ENCODE results near the gene ITGB2. TPM values are rescaled to one million over a fixed set of nuclear protein-coding genes. Genes with fewer than 3 reads are reported as not detected.
A peak's percentile ranks its signal among the peaks of the same experiment; 100 is the strongest.

The ITGB2 gene
- total RNA-seq, 1 experiment from 2014 or later: 38.8 TPM

DNA sequence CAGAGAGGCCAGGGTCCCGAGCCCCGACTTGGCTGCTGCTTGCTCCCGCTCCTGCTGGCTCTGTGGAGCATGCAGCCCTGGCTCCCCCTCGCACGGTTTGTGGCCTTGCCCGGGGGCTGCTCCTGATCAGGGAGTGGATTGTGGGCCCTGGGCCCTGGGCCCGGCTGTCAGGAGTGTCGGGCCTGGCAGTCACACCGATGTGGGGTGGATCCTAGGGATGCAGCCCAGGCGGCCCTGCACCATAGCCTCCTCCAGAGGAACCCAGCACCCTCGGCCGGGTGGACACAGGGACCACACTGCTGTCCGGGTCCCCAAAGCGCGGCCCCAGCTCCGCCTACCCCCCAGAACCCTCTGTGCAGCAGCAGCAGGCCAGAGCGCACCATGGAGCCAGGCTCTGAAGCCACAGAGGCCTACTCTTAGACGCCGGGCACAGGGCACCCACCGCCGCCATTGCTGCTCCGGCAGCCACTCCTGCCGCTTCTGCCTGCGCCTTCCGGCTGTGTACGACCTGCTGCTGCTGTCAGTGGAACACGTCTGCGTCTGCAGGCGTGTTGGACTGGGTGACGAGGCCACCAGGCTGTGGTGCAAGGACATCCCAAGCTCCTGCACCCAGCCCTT is 28.6 kb upstream of the ITGB2 start:
- no peak overlapping the region for H3K4me3 ChIP-seq
- H3K4me1 ChIP-seq: no peaks in the 10 kb centered on the region
- DNase-seq: no peak
- H3K9me3 ChIP-seq (replicated peaks): no peaks in the 10 kb centered on the region
- peaks cover 23% of the 10 kb centered on the region for H3K36me3 ChIP-seq
- H3K27me3 ChIP-seq: no peaks in the 10 kb centered on the region
- no peak overlapping the region for H3K27ac ChIP-seq

DNA sequence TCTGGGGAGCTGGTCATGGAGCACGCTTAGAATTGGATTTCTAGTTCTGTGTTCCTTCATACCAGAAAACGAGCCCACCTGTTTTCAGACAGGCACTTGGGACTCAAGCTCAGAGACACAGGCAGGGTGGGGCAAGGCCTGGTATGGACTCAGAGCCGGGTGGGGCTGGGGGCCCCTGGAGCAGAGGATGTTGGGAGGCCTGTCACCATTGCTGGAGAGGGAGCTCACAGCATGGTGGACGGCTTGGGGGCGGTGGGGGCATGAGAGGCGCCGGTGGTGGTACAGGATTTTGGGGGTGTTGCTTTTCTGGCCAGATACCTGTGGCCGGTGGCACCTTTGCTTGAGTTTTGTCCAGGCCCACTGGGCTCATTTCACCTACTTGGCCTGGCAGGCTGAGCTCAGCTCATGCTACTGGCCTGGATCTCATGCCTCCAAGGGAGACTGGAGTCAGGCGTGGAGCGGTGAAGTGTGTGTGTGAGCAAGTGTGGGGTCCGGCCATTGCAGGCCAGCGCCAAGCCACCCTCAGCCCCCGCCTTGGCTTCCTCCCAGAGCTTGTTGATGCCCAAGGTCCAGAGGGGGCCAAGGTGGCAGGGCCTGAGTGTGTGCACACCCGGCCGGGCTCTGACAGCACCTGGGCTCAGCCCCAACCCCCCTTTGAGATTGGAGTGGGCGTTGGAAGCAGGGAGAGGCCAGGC is 27.9 kb upstream of the ITGB2 start:
- no peak overlapping the region for H3K27ac ChIP-seq
- no peak overlapping the region for H3K4me3 ChIP-seq
- no peaks in the 10 kb centered on the region for H3K27me3 ChIP-seq
- no peaks in the 10 kb centered on the region for H3K4me1 ChIP-seq
- peaks cover 28% of the 10 kb centered on the region for H3K36me3 ChIP-seq
- no peak for DNase-seq
- no peaks in the 10 kb centered on the region for H3K9me3 ChIP-seq (replicated peaks)

DNA sequence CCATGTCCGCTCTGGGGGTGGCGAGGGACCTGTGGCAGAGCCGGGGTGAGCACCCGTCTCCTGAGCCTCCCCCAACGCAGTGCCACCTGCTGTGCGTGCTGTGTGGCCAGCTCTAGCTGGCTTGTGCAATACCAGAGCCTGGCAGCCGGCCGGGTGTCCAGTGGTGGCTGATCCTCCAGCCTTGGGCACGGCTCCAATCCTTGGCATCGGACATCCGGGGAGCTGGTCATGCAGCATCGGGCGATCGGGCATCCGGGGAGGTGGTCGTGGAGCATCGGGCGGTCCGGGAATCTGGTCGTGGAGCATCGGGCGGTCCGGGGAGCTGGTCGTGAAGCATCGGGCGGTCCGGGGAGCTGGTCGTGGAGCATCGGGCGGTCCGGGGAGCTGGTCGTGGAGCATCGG is 27.2 kb upstream of the ITGB2 start:
- Histone ChIP-seq H3K27ac (no peak overlapping the region), H3K36me3 (peaks cover 30% of the 10 kb centered on the region), H3K9me3 (replicated peaks) (no peaks in the 10 kb centered on the region), H3K4me1 (no peaks in the 10 kb centered on the region), H3K27me3 (no peaks in the 10 kb centered on the region), H3K4me3 (no peak overlapping the region)
- no peak for DNase-seq

DNA sequence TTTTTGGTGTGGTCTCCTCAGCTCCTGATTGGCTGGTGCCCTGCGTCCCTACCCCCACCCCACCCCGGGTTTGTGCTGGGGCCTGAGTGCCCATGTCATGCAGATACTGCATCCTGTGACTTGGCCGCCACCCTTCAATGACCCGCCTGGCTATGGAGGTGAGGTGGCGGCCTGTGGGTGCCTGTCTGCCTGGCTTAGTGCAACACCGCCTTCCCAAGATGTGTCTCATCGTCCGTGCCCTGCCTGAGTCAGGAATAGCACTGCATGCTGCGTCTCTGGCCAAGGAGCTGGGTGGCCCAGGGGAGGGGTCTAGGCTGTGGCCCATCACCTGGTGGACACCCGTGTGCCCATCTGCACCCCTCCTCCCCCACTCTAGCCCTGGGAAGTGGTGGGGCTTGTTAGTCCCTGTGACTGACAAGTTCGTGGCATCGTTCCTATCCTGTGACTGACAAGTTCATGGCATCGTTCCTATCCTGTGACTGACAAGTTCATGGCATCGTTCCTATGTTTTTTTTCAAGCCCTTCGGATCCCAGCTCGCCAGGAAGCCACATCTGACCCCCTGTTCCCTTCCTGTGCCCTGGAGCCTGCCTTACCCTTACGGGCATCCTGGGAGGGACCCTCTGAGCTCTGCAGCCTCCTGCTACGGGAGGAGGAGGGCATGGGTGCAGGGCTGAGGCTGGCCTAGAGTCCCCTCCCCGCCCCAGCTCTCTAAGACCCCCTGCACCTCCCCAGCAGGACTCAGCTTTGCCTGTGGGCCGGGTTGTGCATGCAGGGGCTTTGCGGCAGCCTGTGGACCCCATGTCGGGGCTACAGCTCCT is 26.6 kb upstream of the ITGB2 start:
- Histone ChIP-seq H3K4me3 (no peak overlapping the region), H3K27ac (no peak overlapping the region), H3K9me3 (replicated peaks) (no peaks in the 10 kb centered on the region), H3K36me3 (peaks cover 30% of the 10 kb centered on the region), H3K4me1 (no peaks in the 10 kb centered on the region), H3K27me3 (no peaks in the 10 kb centered on the region)
- no peak for DNase-seq

DNA sequence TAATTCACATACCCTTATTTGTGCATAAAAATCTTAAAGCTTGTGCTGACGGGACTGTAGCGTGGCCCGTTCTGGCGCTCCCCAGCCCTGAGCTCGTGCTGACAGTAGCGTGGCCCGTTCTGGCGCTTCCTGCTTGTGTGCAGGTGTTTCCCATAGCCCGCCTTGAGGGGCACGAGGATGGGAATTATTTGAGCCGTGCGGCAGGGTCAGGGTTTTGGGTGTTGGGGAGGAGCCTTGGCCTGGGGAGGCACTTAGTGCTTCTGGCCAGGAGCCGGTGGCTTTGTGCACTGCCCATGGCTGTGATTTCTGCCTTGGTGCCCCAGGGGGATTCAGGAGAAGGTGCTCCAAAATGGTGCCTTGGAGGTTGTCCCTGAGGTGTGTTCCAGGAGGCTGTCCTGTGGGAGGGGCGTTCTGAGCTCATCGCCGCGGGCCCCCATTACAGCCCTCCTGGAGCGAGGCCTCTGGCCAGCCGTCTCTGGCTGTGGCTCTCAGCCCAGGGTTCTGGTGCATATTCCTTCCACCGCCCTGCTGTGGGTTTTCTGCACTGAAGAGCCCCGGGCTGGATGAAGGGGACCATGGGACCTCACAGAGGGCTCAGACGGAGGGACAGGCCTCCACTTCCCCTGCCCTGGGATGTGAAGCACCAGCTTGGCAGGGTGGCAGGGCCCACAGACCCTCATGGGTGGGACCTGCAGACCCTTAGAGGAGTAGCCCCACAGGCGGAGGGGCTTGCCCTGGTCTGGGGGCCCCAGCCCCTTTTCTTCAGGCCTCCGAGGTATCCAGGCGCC is 25.7 kb upstream of the ITGB2 start:
- Histone ChIP-seq H3K9me3 (replicated peaks) (no peaks in the 10 kb centered on the region), H3K27ac (no peak overlapping the region), H3K27me3 (no peaks in the 10 kb centered on the region), H3K4me1 (no peaks in the 10 kb centered on the region), H3K4me3 (no peak overlapping the region), H3K36me3 (peaks cover 29% of the 10 kb centered on the region)
- no peak for DNase-seq

DNA sequence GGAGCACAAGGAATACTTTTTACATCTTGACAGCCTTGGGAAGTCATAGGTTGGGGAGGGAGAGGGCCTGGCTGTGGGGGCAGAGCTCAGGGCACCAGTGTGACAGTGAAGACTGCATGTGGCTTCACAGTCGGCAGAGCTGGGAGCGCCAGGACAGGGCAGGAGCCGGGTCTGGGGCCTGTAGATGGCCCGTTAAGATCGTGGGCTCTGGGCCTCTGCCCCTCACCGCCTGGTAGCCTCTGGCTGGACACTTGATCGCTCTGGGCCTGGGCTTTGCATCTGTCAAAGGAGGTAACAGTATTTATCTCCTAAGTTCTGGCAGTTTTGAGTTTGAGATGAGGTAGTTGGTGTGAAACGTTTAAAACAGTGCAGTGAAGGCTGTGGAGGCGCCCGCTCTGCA is 23.9 kb upstream of the ITGB2 start:
- DNase-seq: no peak
- peaks cover 3% of the 10 kb centered on the region; the same call in 1 of the 2 replicates for H3K4me1 ChIP-seq
- H3K4me3 ChIP-seq: no peak overlapping the region
- no peaks in the 10 kb centered on the region for H3K27me3 ChIP-seq
- H3K9me3 ChIP-seq (replicated peaks): no peaks in the 10 kb centered on the region
- no peak overlapping the region for H3K27ac ChIP-seq
- H3K36me3 ChIP-seq: peaks cover 20% of the 10 kb centered on the region

DNA sequence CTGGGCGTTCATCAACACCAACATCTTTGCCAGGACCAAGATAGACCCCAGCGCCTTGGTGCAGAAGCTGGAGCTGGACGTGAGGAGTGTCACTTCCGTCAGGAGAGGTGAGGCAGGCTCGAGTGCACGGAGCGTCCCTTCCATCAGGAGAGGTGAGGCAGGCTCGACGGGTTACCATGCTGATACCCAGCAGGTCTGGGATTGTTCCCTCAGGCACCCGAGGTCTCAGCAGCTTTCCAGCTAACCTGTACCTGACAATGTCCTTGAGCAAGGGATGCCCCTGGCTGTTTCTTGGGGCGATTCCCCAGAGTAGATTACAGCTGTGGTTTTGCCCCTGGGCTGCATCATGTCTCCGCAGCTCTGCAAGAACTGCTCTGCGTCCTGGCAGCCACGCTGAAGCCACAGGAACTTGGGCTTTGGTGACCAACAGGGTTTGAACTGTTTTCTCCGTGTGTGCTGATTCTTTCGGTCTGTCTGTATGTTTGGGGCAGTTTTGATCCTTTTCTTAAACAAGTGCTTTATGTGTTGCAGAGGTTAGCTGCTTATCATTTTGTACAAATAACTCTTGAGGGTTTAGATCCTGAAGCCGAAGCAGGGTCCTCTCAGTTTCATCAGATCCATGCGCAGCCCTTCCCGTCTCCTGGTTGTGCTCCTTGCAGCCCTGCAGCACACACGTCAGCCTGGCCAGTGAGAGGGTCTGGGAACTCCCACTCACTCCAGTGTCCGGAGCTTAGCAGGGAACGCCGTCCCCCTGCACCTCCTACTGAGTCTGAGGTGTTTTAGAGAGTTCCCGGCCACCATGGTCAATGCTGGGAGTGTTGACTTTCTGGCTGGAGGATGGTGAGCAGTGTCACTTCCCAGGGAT is 23.2 kb upstream of the ITGB2 start:
- peaks cover 6% of the 10 kb centered on the region; the same call in 1 of the 2 replicates for H3K4me1 ChIP-seq
- H3K27ac ChIP-seq: no peak overlapping the region
- H3K36me3 ChIP-seq: peaks cover 16% of the 10 kb centered on the region; the same call in 1 of the 2 replicates
- H3K4me3 ChIP-seq: no peak overlapping the region
- no peaks in the 10 kb centered on the region for H3K27me3 ChIP-seq
- DNase-seq: no peak
- no peaks in the 10 kb centered on the region for H3K9me3 ChIP-seq (replicated peaks)

DNA sequence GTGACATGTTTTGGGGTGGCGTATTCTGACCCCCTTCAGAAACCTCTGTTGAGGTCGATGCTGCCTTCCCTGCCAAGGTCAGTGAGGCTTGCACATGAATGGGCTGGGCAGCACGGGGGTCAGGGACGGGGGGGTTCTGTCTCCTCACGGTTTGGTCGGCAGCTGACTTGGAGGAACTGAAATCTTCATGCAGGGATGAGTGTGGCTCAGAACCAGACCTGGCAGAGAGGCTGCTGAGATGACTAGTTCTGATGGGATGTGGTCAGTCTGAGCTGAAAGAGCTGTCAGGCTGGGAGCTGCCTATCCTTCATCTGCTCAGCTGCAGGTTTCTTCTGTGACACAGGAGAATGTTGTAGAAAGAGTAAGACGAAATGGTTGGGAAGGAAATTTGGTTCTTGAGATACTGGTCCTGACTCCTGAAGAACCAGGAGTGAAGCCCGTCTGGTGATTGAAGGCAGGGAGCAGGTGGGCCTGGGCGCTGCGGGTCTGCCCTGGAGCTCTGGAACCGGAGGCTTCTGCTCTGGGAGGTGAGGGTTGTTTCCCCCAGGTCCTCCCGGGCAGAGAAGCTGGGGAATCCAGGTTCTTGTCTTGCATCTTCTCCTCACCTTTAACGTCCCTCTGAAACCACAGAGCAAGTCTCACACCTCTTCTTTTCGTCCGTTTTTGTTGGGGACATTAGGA is 22.4 kb upstream of the ITGB2 start:
- no peaks in the 10 kb centered on the region for H3K27me3 ChIP-seq
- H3K9me3 ChIP-seq (replicated peaks): no peaks in the 10 kb centered on the region
- H3K36me3 ChIP-seq: peaks cover 16% of the 10 kb centered on the region; the same call in 1 of the 2 replicates
- H3K4me3 ChIP-seq: no peak overlapping the region
- H3K4me1 ChIP-seq: peaks cover 10% of the 10 kb centered on the region; the same call in 1 of the 2 replicates
- DNase-seq: no peak
- no peak overlapping the region for H3K27ac ChIP-seq

DNA sequence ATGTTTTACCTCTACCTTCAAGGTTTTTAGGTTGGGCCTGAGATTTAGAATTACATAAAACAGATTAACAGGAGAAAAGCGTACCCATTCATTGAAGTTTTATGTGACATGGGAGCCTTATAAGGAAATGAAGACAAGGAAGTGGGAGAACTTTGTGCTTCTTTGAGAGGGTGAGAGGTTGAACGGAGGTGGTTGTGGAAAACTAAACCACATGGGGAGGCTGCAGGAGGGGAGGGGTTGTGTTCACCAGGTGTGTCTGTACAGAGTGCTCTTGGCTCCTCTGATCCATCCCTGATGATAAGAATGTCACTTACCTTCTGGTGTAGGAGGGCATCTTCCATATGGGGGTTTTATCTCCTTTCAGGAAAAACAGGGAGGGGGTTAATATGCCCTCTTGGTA is 21.9 kb upstream of the ITGB2 start:
- Histone ChIP-seq H3K9me3 (replicated peaks) (no peaks in the 10 kb centered on the region), H3K27ac (no peak overlapping the region), H3K27me3 (no peaks in the 10 kb centered on the region), H3K36me3 (peaks cover 16% of the 10 kb centered on the region; the same call in 1 of the 2 replicates), H3K4me1 (peaks cover 10% of the 10 kb centered on the region; the same call in 1 of the 2 replicates), H3K4me3 (no peak overlapping the region)
- DNase-seq: no peak

DNA sequence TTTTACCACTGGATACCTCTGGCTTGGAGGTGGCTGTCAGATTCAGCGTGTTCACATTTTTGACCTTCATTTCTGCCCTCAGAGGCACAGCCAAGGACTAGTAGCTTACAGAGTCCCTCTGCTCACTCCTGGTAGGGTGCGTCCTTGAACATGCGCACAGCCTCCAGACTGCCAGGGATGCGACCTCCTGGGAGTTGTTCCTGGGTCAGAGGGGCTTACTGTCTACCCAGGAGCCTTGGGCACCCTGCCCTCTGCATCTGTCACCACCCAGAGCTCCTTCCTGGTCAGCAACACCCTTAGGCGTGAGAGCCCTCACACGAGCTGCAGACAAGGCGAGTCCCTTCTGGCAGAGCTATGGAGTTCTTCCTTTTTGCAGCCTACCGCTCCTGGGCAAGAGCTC is 20.9 kb upstream of the ITGB2 start:
- peaks cover 16% of the 10 kb centered on the region; the same call in 1 of the 2 replicates for H3K36me3 ChIP-seq

DNA sequence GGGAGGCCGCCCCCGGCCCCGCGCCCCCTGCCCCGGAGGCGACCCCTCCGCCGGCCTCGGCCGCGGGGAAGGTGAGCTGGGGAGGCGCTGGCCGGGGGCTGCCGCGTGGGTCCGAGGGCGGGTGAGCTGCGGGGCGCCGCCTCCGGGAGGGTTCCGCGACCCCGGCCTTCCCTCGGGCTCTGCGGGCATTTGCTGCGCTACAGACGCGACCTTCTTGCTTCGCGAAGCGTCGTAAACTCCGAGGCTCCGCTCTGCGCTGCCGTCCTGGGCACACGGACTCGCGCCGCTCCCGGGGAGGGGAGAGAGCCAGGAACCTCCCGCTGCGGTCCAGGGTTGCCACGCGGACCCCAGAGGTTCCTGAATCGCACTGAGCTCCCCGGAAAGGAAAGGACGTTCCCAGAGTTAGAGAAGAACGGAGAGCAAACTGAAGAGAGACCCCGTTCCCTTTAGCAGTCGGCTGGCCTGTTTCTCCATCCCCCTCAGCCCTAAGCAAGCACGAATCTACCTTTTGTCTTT is 19.5 kb upstream of the ITGB2 start:
- no peaks in the 10 kb centered on the region for H3K9me3 ChIP-seq (replicated peaks)
- H3K27ac ChIP-seq: peak overlapping the region; percentile 21; the same call in 1 of the 2 replicates
- no peaks in the 10 kb centered on the region for H3K27me3 ChIP-seq
- peaks cover 9% of the 10 kb centered on the region; the same call in 1 of the 2 replicates for H3K36me3 ChIP-seq
- DNase-seq: peak in 1 of 2 experiments; percentile 39
- H3K4me1 ChIP-seq: peaks cover 10% of the 10 kb centered on the region; the same call in 1 of the 2 replicates
- peak overlapping the region; percentile 67 for H3K4me3 ChIP-seq

More for the DNA sequence above, 20.9 kb upstream of the ITGB2 start:
- no peaks in the 10 kb centered on the region for H3K27me3 ChIP-seq
- no peak for DNase-seq
- no peaks in the 10 kb centered on the region for H3K9me3 ChIP-seq (replicated peaks)
- no peak overlapping the region for H3K4me3 ChIP-seq
- peaks cover 10% of the 10 kb centered on the region; the same call in 1 of the 2 replicates for H3K4me1 ChIP-seq
- H3K27ac ChIP-seq: no peak overlapping the region

DNA sequence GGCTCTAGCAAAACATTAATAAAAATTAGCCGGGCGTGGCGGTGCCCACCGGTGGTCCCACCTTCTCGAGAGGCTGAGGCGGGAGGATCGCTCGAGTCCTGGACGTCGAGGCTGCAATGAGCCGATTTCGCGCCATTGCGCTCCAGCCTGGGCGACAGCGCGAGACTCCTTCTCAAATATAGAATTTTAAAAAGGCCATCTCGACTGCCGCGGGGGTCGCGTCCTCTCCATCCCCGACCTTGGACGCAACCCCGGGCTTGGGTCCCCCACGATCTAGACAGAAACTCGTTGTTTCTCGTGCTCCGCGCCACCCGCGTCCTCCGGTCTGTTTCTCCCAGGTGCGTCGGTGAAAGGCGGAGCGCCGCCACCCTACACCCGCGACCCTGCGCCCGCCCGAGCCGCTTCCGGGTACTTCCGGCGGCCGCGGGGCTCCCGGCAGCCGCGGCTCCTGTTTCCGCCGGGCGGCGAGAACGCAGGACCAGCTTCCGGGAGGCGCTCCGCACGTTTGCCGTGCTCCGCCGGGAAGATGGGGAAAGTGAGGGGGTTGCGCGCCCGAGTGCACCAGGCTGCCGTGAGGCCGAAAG is 18.9 kb upstream of the ITGB2 start, which contains the start of gene SLX9:
Gene SLX9, plus strand, starts transcription at position 498 of the 584 bp plus-strand sequence. Its CDS starts 29 bp downstream, at position 527.
- peak; percentile 83 to 84 for DNase-seq
- Histone ChIP-seq H3K27me3 (no peaks in the 10 kb centered on the region), H3K27ac (peak within 1 kb of the TSS; percentile 54), H3K36me3 (peaks cover 9% of the 10 kb centered on the region; the same call in 1 of the 2 replicates), H3K4me3 (peak within 1 kb of the TSS; percentile 67), H3K4me1 (peaks cover 10% of the 10 kb centered on the region; the same call in 1 of the 2 replicates), H3K9me3 (replicated peaks) (no peaks in the 10 kb centered on the region)

Measured in SJCRH30 (cell line).